Lower lobe of right lung (tissue), 2 donors: ENCODE data around the gene CACNA2D2. TPM values are rescaled to one million over a fixed set of nuclear protein-coding genes. Genes with fewer than 3 reads are reported as not detected.

Source experiments
- ATAC-seq, 2 donors: fragments of 200-7000 bp; cut with Tn5 transposase; one replicate each; pipeline ENCODE4 v1.9.1; 2020 to 2022; ENCODE audit warnings: mild to moderate bottlenecking in 2 of 2, moderate library complexity in 2 of 2
- DNase-seq: peaks from one replicate; pipeline ENCODE4 v3.0.0-alpha.2; 2020
- H3K27ac ChIP-seq: fragments of 200-600 bp; one replicate; pipeline ENCODE4 v1.8.0; 2022
- H3K27me3 ChIP-seq: fragments of 200-600 bp; one replicate; pipeline ENCODE4 v1.8.0; 2022; ENCODE audit warnings: low read depth
- H3K36me3 ChIP-seq: fragments of 200-600 bp; one replicate; pipeline ENCODE4 v1.8.0; 2022; ENCODE audit warnings: mild to moderate bottlenecking
- H3K4me1 ChIP-seq: fragments of 200-600 bp; one replicate; pipeline ENCODE4 v1.8.0; 2022
- H3K4me3 ChIP-seq: fragments of 200-600 bp; one replicate; pipeline ENCODE4 v1.8.0; 2022; ENCODE audit warnings: mild to moderate bottlenecking
- H3K9me3 ChIP-seq: fragments of 200-600 bp; one replicate; pipeline ENCODE4 v1.8.0; 2022
- intact Hi-C: fragments of 100-400 bp; cut with DNase I; formaldehyde crosslinking; loops from one replicate; pipeline ENCODE4 v1.11.0; 2022
- total RNA-seq: library from RNA; stranded (reverse); fragmentation: NEBNext Ultra II Directional; extraction: Animal tissue kit (Norgen Biotek cat#: 25700); gene quantifications from one replicate; pipeline ENCODE4 v1.2.1, GENCODE V29; 2021
- TF ChIP-seq, protein P1 (sequence below): fragments of 200-600 bp; IDR thresholded peaks from one replicate; pipeline ENCODE4 v1.8.0; 2022; ENCODE audit warnings: antibody characterized with exemption, mild to moderate bottlenecking
- donor health status: DM: no; HTN: yes; CAD: no; lungs with severe emphysema.

CACNA2D2 gene
- total RNA-seq, 1 donor from 2014 or later, result 105 TPM

DNA sequence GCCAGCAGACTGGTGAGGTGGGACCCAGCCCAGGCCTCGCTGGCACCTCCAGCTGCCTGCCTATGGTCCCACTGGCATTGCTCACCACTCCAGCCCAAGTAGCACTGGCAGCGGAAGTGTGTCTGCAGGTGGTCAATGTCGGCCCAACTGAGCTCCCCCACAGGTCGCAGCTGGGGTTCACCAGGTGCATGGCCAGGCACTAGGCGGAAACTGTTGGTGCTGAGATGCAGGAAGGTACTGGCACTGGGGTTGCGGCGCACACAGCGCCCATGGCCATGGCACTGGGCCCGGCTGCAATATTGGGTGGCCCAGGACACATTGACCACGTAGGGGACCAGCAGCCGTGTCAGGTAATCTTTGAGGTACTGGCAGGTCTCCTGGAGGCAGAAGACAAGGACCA lies 185.3 kb downstream of the CACNA2D2 start:
- no peaks in the 10 kb centered on the region for H3K9me3 ChIP-seq
- peaks cover 47% of the 10 kb centered on the region for H3K36me3 ChIP-seq
- ATAC-seq (no peak), DNase-seq (no peak)
- TF ChIP-seq, protein P1, sequence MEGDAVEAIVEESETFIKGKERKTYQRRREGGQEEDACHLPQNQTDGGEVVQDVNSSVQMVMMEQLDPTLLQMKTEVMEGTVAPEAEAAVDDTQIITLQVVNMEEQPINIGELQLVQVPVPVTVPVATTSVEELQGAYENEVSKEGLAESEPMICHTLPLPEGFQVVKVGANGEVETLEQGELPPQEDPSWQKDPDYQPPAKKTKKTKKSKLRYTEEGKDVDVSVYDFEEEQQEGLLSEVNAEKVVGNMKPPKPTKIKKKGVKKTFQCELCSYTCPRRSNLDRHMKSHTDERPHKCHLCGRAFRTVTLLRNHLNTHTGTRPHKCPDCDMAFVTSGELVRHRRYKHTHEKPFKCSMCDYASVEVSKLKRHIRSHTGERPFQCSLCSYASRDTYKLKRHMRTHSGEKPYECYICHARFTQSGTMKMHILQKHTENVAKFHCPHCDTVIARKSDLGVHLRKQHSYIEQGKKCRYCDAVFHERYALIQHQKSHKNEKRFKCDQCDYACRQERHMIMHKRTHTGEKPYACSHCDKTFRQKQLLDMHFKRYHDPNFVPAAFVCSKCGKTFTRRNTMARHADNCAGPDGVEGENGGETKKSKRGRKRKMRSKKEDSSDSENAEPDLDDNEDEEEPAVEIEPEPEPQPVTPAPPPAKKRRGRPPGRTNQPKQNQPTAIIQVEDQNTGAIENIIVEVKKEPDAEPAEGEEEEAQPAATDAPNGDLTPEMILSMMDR, result no peak
- intact Hi-C loops, result no loop called here
- peaks cover 88% of the 10 kb centered on the region for H3K4me1 ChIP-seq
- peak overlapping the region; percentile 98 for H3K27ac ChIP-seq
- no peaks in the 10 kb centered on the region for H3K27me3 ChIP-seq
- peak overlapping the region; percentile 91 for H3K4me3 ChIP-seq

GRCh38 chr3:50317300-50317699 lies 186.1 kb downstream of the CACNA2D2 start:
- Histone ChIP-seq H3K4me1 (peaks cover 81% of the 10 kb centered on the region), H3K9me3 (no peaks in the 10 kb centered on the region), H3K4me3 (peak overlapping the region; percentile 91), H3K27me3 (no peaks in the 10 kb centered on the region), H3K36me3 (peaks cover 47% of the 10 kb centered on the region), H3K27ac (peak overlapping the region; percentile 98)
- intact Hi-C loops, result no loop called here
- TF ChIP-seq, protein P1, result no peak
- DNase-seq (peak; percentile 71), ATAC-seq (no peak)

- intact Hi-C loops, result no loop called here
- H3K4me1 ChIP-seq, result peaks cover 75% of the 10 kb centered on the region
- no peaks in the 10 kb centered on the region for H3K27me3 ChIP-seq
- peak overlapping the region; percentile 91 for H3K4me3 ChIP-seq
- peak; percentile 82 to 84 for ATAC-seq
- no peaks in the 10 kb centered on the region for H3K9me3 ChIP-seq
- TF ChIP-seq, protein P1, result no peak
- H3K36me3 ChIP-seq, result peaks cover 47% of the 10 kb centered on the region
- DNase-seq, result peak; percentile 93
- peak overlapping the region; percentile 98 for H3K27ac ChIP-seq
These were observed 186.7 kb downstream of the CACNA2D2 start for GRCh38 chr3:50316657-50317242.

- intact Hi-C loops, result no loop called here
- Histone ChIP-seq H3K36me3 (peaks cover 41% of the 10 kb centered on the region), H3K4me3 (no peak overlapping the region), H3K9me3 (no peaks in the 10 kb centered on the region), H3K27ac (peak overlapping the region; percentile 67), H3K27me3 (no peaks in the 10 kb centered on the region), H3K4me1 (peaks cover 65% of the 10 kb centered on the region)
- DNase-seq (no peak), ATAC-seq (no peak)
- TF ChIP-seq, protein P1, result no peak
These were observed 188.6 kb downstream of the CACNA2D2 start for GRCh38 chr3:50314816-50315215.

GRCh38 chr3:50314342-50314741 lies 189.1 kb downstream of the CACNA2D2 start:
- no peaks in the 10 kb centered on the region for H3K9me3 ChIP-seq
- H3K27ac ChIP-seq, result peak overlapping the region; percentile 67
- no peaks in the 10 kb centered on the region for H3K27me3 ChIP-seq
- DNase-seq (no peak), ATAC-seq (peak in 1 of 2 donors; percentile 4)
- no peak overlapping the region for H3K4me3 ChIP-seq
- H3K4me1 ChIP-seq, result peaks cover 61% of the 10 kb centered on the region
- TF ChIP-seq, protein P1, result no peak
- H3K36me3 ChIP-seq, result peaks cover 37% of the 10 kb centered on the region
- intact Hi-C loops, result no loop called here

Other genes starting within 250 kb of the CACNA2D2 start
- 77.6 TPM for gene SEMA3B, start 234.5 kb downstream of the CACNA2D2 start, total RNA-seq
- gene LSMEM2, start 224.5 kb downstream of the CACNA2D2 start, total RNA-seq, result not detected
- 66.9 TPM for gene IFRD2, start 211.2 kb downstream of the CACNA2D2 start, total RNA-seq
- gene HYAL3, start 204.2 kb downstream of the CACNA2D2 start, total RNA-seq, result 4.0 TPM
- 9.3 TPM for gene NAA80, start 204.2 kb downstream of the CACNA2D2 start, total RNA-seq
- gene HYAL1, start 200.1 kb downstream of the CACNA2D2 start, total RNA-seq, result 58.2 TPM
- gene HYAL2, start 180.9 kb downstream of the CACNA2D2 start, total RNA-seq, result 155 TPM
- gene TUSC2, start 175.4 kb downstream of the CACNA2D2 start, total RNA-seq, result 29.4 TPM
- 39.5 TPM for gene RASSF1, start 162.8 kb downstream of the CACNA2D2 start, total RNA-seq
- 32.8 TPM for gene ZMYND10, start 157.9 kb downstream of the CACNA2D2 start, total RNA-seq
- 17.7 TPM for gene NPRL2, start 152.9 kb downstream of the CACNA2D2 start, total RNA-seq
- 21.7 TPM for gene CYB561D2, start 152.8 kb downstream of the CACNA2D2 start, total RNA-seq
- gene TMEM115, start 144.1 kb downstream of the CACNA2D2 start, total RNA-seq, result 37.5 TPM
- 6.7 TPM for gene C3orf18, start 64.1 kb upstream of the CACNA2D2 start, total RNA-seq
- gene HEMK1, start 65.9 kb upstream of the CACNA2D2 start, total RNA-seq, result 28.4 TPM
- 48.8 TPM for gene CISH, start 108.1 kb upstream of the CACNA2D2 start, total RNA-seq
- 68.6 TPM for gene MAPKAPK3, start 113.5 kb upstream of the CACNA2D2 start, total RNA-seq
- gene DOCK3, start 171.3 kb upstream of the CACNA2D2 start, total RNA-seq, result 1.5 TPM